ENCODE data around the gene CDHR4. TPM values are rescaled to one million over a fixed set of nuclear protein-coding genes. Genes with fewer than 3 reads are reported as not detected.

Gene CDHR4
- total and polyA plus RNA-seq, 9 of the 15 experiments (the other 6 are each of a cell fraction or from before 2014, with no cell fraction given) = 0.21 TPM; not detected in 8

- BruUV-seq (replicated peaks) = no TSS peak
- ATAC-seq = peak; percentile 94
- H3K27ac ChIP-seq (ENCODE audit: extremely low read depth, low read depth, low read length) = no peak overlapping the region
- WGBS (ENCODE audit: insufficient coverage, low coverage, missing lambda C conversion rate) = 44% methylated on average over 5 of the region's 6 CpGs
- POLR2A ChIA-PET = interaction anchor here (0.6 to 1.8 kb wide), 5 partner anchors 18 to 299 kb away, joined by 3 to 5 read pairs (median 3); no protein-coding TSS in a partner anchor
- intact Hi-C loops (cut with micrococcal nuclease) = loop anchor here (1.0 to 5.0 kb wide), 3 partner anchors 37 to 136 kb away; partner anchors contain the start of gene GMPPB
- H3K9me1 ChIP-seq (ENCODE audit: control insufficient read depth, insufficient read depth, low read length) = no peaks in the 10 kb centered on the region
- in situ Hi-C loops (cut with MboI) = no loop called here
- H3K27me3 ChIP-seq (ENCODE audit: control insufficient read depth in 2 of 2, insufficient read depth in 2 of 2, low read length in 2 of 2) = no peaks in the 10 kb centered on the region
- no peak overlapping the region for H2AFZ ChIP-seq (ENCODE audit: low read depth, low read length)
- H3K4me3 ChIP-seq = no peak overlapping the region
- no peaks in the 10 kb centered on the region for H3K9me3 ChIP-seq (replicated peaks; ENCODE audit: control insufficient read depth, insufficient read depth, low read depth, low read length)
- H3K9ac ChIP-seq (ENCODE audit: insufficient read depth in 1 of 2, low read depth in 2 of 2, low read length in 2 of 2) = no peak overlapping the region
- FAIRE-seq = peak; percentile 91
- no peak overlapping the region for H3K4me2 ChIP-seq (ENCODE audit: insufficient read depth, low read length)
- H3K36me3 ChIP-seq (ENCODE audit: control insufficient read depth, insufficient read depth, low read length) = peaks cover 60% of the 10 kb centered on the region; the same call in 2 of the 3 replicates
- CTCF ChIA-PET (ENCODE audit: low intra/inter-chr PET ratio) = interaction anchor here (0.6 to 1.6 kb wide), 6 partner anchors 34 to 385 kb away, joined by 3 to 16 read pairs (median 4); partner anchors contain the start of genes AMIGO3 and INKA1
- H3K4me1 ChIP-seq (replicated peaks in 1 of 2; ENCODE audit: control insufficient read depth in 2 of 2, insufficient read depth in 2 of 2, low read length in 2 of 2) = no peaks in the 10 kb centered on the region; a peak in 1 of 5 replicates
- no peaks in the 10 kb centered on the region for H3K79me2 ChIP-seq (ENCODE audit: control insufficient read depth, insufficient read depth, low read length)
- DNase-seq (ENCODE audit: extremely low read depth in 1 of 4, low spot score in 3 of 4) = peak; percentile 49 to 78 (median 58)
- H4K20me1 ChIP-seq (replicated peaks; ENCODE audit: control insufficient read depth, insufficient read depth, low read length) = no peaks in the 10 kb centered on the region
- no peak for TF ChIP-seq MYBL2 (IDR thresholded peaks at IDR 0.05; ENCODE audit: low read depth)
- no peak for TF ChIP-seq MYBL2 (CRISPR knock-in tag; IDR thresholded peaks at IDR 0.05; ENCODE audit: borderline replicate concordance)
- peak; percentile 51; the same call in 1 of the 2 replicates for TF ChIP-seq STAG1 (CRISPR knock-in tag; IDR thresholded peaks at IDR 0.05; ENCODE audit: borderline replicate concordance)
- TF ChIP-seq ETS2 (tag; IDR thresholded peaks at IDR 0.05; ENCODE audit: borderline replicate concordance, poor library complexity, severe bottlenecking) = no peak
- TF ChIP-seq PRDM10 (IDR thresholded peaks at IDR 0.05; ENCODE audit: partially characterized antibody) = no peak
- TF ChIP-seq KLF16 (IDR thresholded peaks at IDR 0.05) = 0 out of 2 replicates have a peak, but pooled peaks have one; percentile 20
- no peak for TF ChIP-seq ASH1L (IDR thresholded peaks at IDR 0.05; ENCODE audit: borderline replicate concordance, low read depth, partially characterized antibody)
- TF ChIP-seq NEUROD1 (IDR thresholded peaks at IDR 0.05; ENCODE audit: borderline replicate concordance, low read depth, low read length, partially characterized antibody) = no peak
- 0 out of 2 replicates have a peak, but pooled peaks have one; percentile 53 for TF ChIP-seq ARID2 (IDR thresholded peaks at IDR 0.05)
- no peak for TF ChIP-seq RBFOX2 (IDR thresholded peaks at IDR 0.05; ENCODE audit: low read depth, low read length)
- 0 out of 2 replicates have a peak, but pooled peaks have one; percentile 41 for TF ChIP-seq MYC (IDR thresholded peaks at IDR 0.05; ENCODE audit: low read depth, low read length)
- TF ChIP-seq MYC (CRISPR knock-in tag; IDR thresholded peaks at IDR 0.05; ENCODE audit: borderline replicate concordance, low read depth) = no peak
- peak; percentile 77 to 90 (median 82) for TF ChIP-seq CTCF (IDR thresholded peaks at IDR 0.05 in 2 of 3, conservative IDR thresholded peaks at IDR 0.05 in 1 of 3; ENCODE audit: insufficient read depth in 2 of 3, low read depth in 1 of 3, low read length in 3 of 3)
- TF ChIP-seq ZNF707 (CRISPR knock-in tag; conservative IDR thresholded peaks at IDR 0.05) = no peak
- peak in 1 of 2 experiments; percentile 45; a peak in 1 of 4 replicates for TF ChIP-seq RCOR1 (IDR thresholded peaks at IDR 0.05; ENCODE audit: borderline replicate concordance in 1 of 2, low read depth in 2 of 2, low read length in 2 of 2)
Measured at GRCh38 chr3:49839193-49839809, 39.6 kb upstream of the CDHR4 start.
